IMR-90 (cell line): Measurements from ENCODE around the gene LEO1. TPM values are rescaled to one million over a fixed set of nuclear protein-coding genes. Genes with fewer than 3 reads are reported as not detected.

ENCODE experiments used
- ATAC-seq: fragments of 200-7000 bp; cut with Tn5 transposase; 2 replicates; pipeline ENCODE4 v1.9.1; 2020; ENCODE audit warnings: low read depth, mild to moderate bottlenecking, moderate library complexity
- BruUV-seq: library from RNA; stranded (reverse); fragments of 400-500 nt; replicated peaks from 2 replicates; lab custom pipeline; 2021; lab: Mats Ljungman, UMichigan
- CTCF ChIA-PET: fragments of 300-600 bp; formaldehyde crosslinking; extraction: SDS; loops from one replicate; lab custom pipeline; 2021; ENCODE audit warnings: antibody characterized with exemption; lab: Yijun Ruan, JAX
- POLR2A ChIA-PET: fragments of 300-600 bp; sonication (Branson Sonifier 250); formaldehyde crosslinking; loops from one replicate; lab custom pipeline; 2022; ENCODE audit warnings: antibody characterized with exemption; ENCODE audit not compliant: unreplicated experiment; lab: Charles Lee
- DNase-seq: peaks from one replicate; pipeline ENCODE4 v3.0.0; 2013
- H2AFZ ChIP-seq: replicated peaks from 2 replicates; pipeline ENCODE3; 2013; ENCODE audit warnings: low read length, mild to moderate bottlenecking; ENCODE audit not compliant: poor library complexity
- H2AK5ac ChIP-seq: 2 replicates; pipeline ENCODE4 v1.6.1; 2013; ENCODE audit warnings: low read depth, low read length, inconsistent platforms
- H2AK9ac ChIP-seq: replicated peaks from 2 replicates; pipeline ENCODE3; 2013; ENCODE audit warnings: mild to moderate bottlenecking, low read depth, low read length, moderate library complexity; ENCODE audit not compliant: poor library complexity
- H2BK120ac ChIP-seq: 2 replicates; pipeline ENCODE4 v1.6.1; 2013; ENCODE audit warnings: low read depth, low read length, inconsistent platforms
- H2BK15ac ChIP-seq: 3 replicates; pipeline ENCODE4 v1.6.1; 2013; ENCODE audit warnings: low read depth, low read length, inconsistent platforms
- H2BK20ac ChIP-seq: 2 replicates; pipeline ENCODE4 v1.6.1; 2013; ENCODE audit warnings: low read depth, mild to moderate bottlenecking, inconsistent platforms, low read length, moderate library complexity
- H2BK5ac ChIP-seq: 2 replicates; pipeline ENCODE4 v1.6.1; 2013; ENCODE audit warnings: mild to moderate bottlenecking, low read depth, low read length, inconsistent platforms; ENCODE audit not compliant: poor library complexity, severe bottlenecking
- H3K14ac ChIP-seq: replicated peaks from 2 replicates; pipeline ENCODE4 v1.6.1; 2013; ENCODE audit warnings: low read depth, low read length, inconsistent platforms
- H3K18ac ChIP-seq: 2 replicates; pipeline ENCODE4 v1.6.1; 2013; ENCODE audit warnings: low read depth, low read length, control low read depth
- H3K23ac ChIP-seq: 2 replicates; pipeline ENCODE4 v1.6.1; 2013; ENCODE audit warnings: low read depth, low read length, inconsistent platforms
- H3K27ac ChIP-seq: 2 replicates; pipeline ENCODE4 v1.5.1; 2013; ENCODE audit warnings: mild to moderate bottlenecking, control low read depth, low read length; ENCODE audit not compliant: insufficient read depth
- H3K27me3 ChIP-seq: 2 replicates; pipeline ENCODE4 v1.6.1; 2013; ENCODE audit warnings: low read length; ENCODE audit not compliant: control insufficient read depth, insufficient read depth
- H3K36me3 ChIP-seq: 2 replicates; pipeline ENCODE4 v1.6.1; 2013; ENCODE audit warnings: low read length, mixed read lengths; ENCODE audit not compliant: control insufficient read depth, insufficient read depth
- H3K4ac ChIP-seq: 2 replicates; pipeline ENCODE4 v1.6.1; 2013; ENCODE audit warnings: low read depth, low read length, inconsistent platforms
- H3K4me1 ChIP-seq: 2 replicates; pipeline ENCODE4 v1.6.1; 2013; ENCODE audit warnings: low read length, mixed read lengths; ENCODE audit not compliant: control insufficient read depth, insufficient read depth
- H3K4me2 ChIP-seq: 2 replicates; pipeline ENCODE4 v1.6.1; 2013; ENCODE audit warnings: low read depth, mild to moderate bottlenecking, control low read depth, low read length, moderate library complexity
- H3K4me3 ChIP-seq: 2 replicates; pipeline ENCODE4 v1.5.1; 2013; ENCODE audit warnings: low read depth, mild to moderate bottlenecking, control low read depth, low read length, moderate library complexity; ENCODE audit not compliant: insufficient read depth
- H3K56ac ChIP-seq: 2 replicates; pipeline ENCODE4 v1.6.1; 2013; ENCODE audit warnings: low read length, inconsistent platforms; ENCODE audit not compliant: insufficient read depth; ENCODE audit errors: extremely low read depth
- H3K79me1 ChIP-seq, 2 experiments: 2 replicates each; pipeline ENCODE4 v1.6.1; 2013; ENCODE audit warnings: low read length in 2 of 2, inconsistent platforms in 1 of 2, low read depth in 1 of 2
- H3K9ac ChIP-seq: 2 replicates; pipeline ENCODE4 v1.6.1; 2013; ENCODE audit warnings: low read depth, low read length, control low read depth
- H3K9me1 ChIP-seq: 2 replicates; pipeline ENCODE4 v1.6.1; 2013; ENCODE audit warnings: low read length, inconsistent platforms; ENCODE audit not compliant: insufficient read depth
- H3K9me3 ChIP-seq: 2 replicates; pipeline ENCODE4 v1.6.1; 2013; ENCODE audit warnings: low read length; ENCODE audit not compliant: control insufficient read depth, insufficient read depth
- H4K20me1 ChIP-seq: 2 replicates; pipeline ENCODE4 v1.6.1; 2013; ENCODE audit warnings: low read length, inconsistent platforms; ENCODE audit not compliant: insufficient read depth
- H4K5ac ChIP-seq: 2 replicates; pipeline ENCODE4 v1.6.1; 2013; ENCODE audit warnings: mild to moderate bottlenecking, low read depth, low read length, control low read depth
- H4K8ac ChIP-seq, 2 experiments: 2 replicates each; pipeline ENCODE4 v1.6.1; 2013; ENCODE audit warnings: low read depth in 2 of 2, low read length in 2 of 2, control low read depth in 1 of 2, inconsistent platforms in 1 of 2
- H4K91ac ChIP-seq: 2 replicates; pipeline ENCODE4 v1.6.1; 2013; ENCODE audit warnings: low read depth, low read length, inconsistent platforms; ENCODE audit not compliant: insufficient read depth
- BHLHE40 ChIP-seq: fragments of 150-350 bp; IDR thresholded peaks from 2 replicates; pipeline ENCODE4 v1.6.1; 2016; ENCODE audit warnings: mild to moderate bottlenecking, low read depth, low read length
- CEBPB ChIP-seq: IDR thresholded peaks from 2 replicates; pipeline ENCODE4 v1.6.1; 2012; ENCODE audit warnings: low read depth, low read length, improper control_type of control experiment
- CHD1 ChIP-seq: IDR thresholded peaks from 2 replicates; pipeline ENCODE4 v1.6.1; 2012; ENCODE audit warnings: low read depth, low read length, improper control_type of control experiment
- FOS ChIP-seq: fragments of 150-350 bp; IDR thresholded peaks from 2 replicates; pipeline ENCODE4 v1.6.1; 2016; ENCODE audit warnings: low read depth, low read length
- MAFK ChIP-seq: IDR thresholded peaks from 2 replicates; pipeline ENCODE4 v1.6.1; 2012; ENCODE audit warnings: low read depth, low read length, improper control_type of control experiment
- MAZ ChIP-seq: IDR thresholded peaks from 2 replicates; pipeline ENCODE4 v1.6.1; 2012; ENCODE audit warnings: low read depth, mild to moderate bottlenecking, low read length, improper control_type of control experiment, moderate library complexity, borderline replicate concordance
- MXI1 ChIP-seq: IDR thresholded peaks from 2 replicates; pipeline ENCODE4 v1.6.1; 2012; ENCODE audit warnings: low read depth, mild to moderate bottlenecking, low read length, moderate library complexity, borderline replicate concordance
- NFE2L2 ChIP-seq: fragments of 150-350 bp; IDR thresholded peaks from 2 replicates; pipeline ENCODE4 v1.6.1; 2016; ENCODE audit warnings: low read depth, mild to moderate bottlenecking, low read length
- POLR2A ChIP-seq: IDR thresholded peaks from 2 replicates; pipeline ENCODE4 v1.6.1; 2012; ENCODE audit warnings: mild to moderate bottlenecking, low read depth, low read length
- RAD21 ChIP-seq: IDR thresholded peaks from 2 replicates; pipeline ENCODE4 v1.6.1; 2012; ENCODE audit warnings: low read length, improper control_type of control experiment
- RCOR1 ChIP-seq: IDR thresholded peaks from 2 replicates; pipeline ENCODE4 v1.6.1; 2012; ENCODE audit warnings: mild to moderate bottlenecking, low read length, improper control_type of control experiment; ENCODE audit not compliant: insufficient replicate concordance
- RFX5 ChIP-seq: IDR thresholded peaks from 2 replicates; pipeline ENCODE4 v1.8.0; 2012; ENCODE audit warnings: low read depth, mild to moderate bottlenecking, low read length, moderate library complexity
- SMC3 ChIP-seq: fragments of 150-350 bp; IDR thresholded peaks from 2 replicates; pipeline ENCODE4 v1.6.1; 2016; ENCODE audit warnings: low read depth, mild to moderate bottlenecking, antibody characterized with exemption, low read length, moderate library complexity
- WGBS, 2 experiments: methylation state at CpG; one replicate each; pipeline versions ENCODE4 v1.1.5 to v1.1.7; 2013; ENCODE audit warnings: missing lambda C conversion rate in 2 of 2; ENCODE audit not compliant: insufficient read length in 1 of 2; ENCODE audit errors: extremely low coverage in 2 of 2; 5-methylcytosine and 5-hydroxymethylcytosine counted together
- dilution Hi-C: fragments of 300-500 bp; cut with HindIII; formaldehyde crosslinking; loops from one replicate; pipeline ENCODE4 v1.14.3; 2018; ENCODE audit warnings: low sequenced_read_pairs; ENCODE audit not compliant: unreplicated experiment
- in situ Hi-C: fragments of 300-500 bp; cut with MboI; formaldehyde crosslinking; loops from 3 replicates; pipeline ENCODE4 v1.14.3; 2019; ENCODE audit warnings: low sequenced_read_pairs, inconsistent platforms, mixed read lengths
- intact Hi-C: fragments of 100-400 bp; cut with micrococcal nuclease; formaldehyde crosslinking; loops from 2 replicates; pipeline ENCODE4 v1.10.0; 2022
- polyA plus RNA-seq, 3 experiments: library from polyadenylated mRNA; depleted of rRNA; stranded (reverse); fragments of >200 nt; gene quantifications; 2 replicates each; pipeline ENCODE4 v1.2.3, GENCODE V29; 2012; ENCODE audit warnings: low replicate concordance in 1 of 3
- total RNA-seq: library from RNA; depleted of rRNA; stranded (reverse); fragments of >200 nt; gene quantifications from 2 replicates; pipeline ENCODE4 v1.2.3, GENCODE V29; 2012
- TF ChIP-seq, protein P1 (sequence below): fragments of 150-350 bp; IDR thresholded peaks from 2 replicates; pipeline ENCODE4 v1.6.1; 2017; ENCODE audit warnings: mild to moderate bottlenecking, antibody characterized with exemption, low read length, low read depth
- TF ChIP-seq, protein P2 (sequence below): fragments of 150-350 bp; IDR thresholded peaks from 2 replicates; pipeline ENCODE4 v1.6.1; 2016; ENCODE audit warnings: low read depth, mild to moderate bottlenecking, low read length, moderate library complexity, borderline replicate concordance
- TF ChIP-seq, protein P3 (sequence below): conservative IDR thresholded peaks from 2 replicates; pipeline ENCODE4 v1.5.1; 2012; ENCODE audit warnings: mild to moderate bottlenecking, low read depth, low read length, improper control_type of control experiment

The LEO1 gene
- total and polyA plus RNA-seq, 2 of the 4 experiments (the other 2 are of a cell fraction), result 9.0 to 11.5 TPM

DNA sequence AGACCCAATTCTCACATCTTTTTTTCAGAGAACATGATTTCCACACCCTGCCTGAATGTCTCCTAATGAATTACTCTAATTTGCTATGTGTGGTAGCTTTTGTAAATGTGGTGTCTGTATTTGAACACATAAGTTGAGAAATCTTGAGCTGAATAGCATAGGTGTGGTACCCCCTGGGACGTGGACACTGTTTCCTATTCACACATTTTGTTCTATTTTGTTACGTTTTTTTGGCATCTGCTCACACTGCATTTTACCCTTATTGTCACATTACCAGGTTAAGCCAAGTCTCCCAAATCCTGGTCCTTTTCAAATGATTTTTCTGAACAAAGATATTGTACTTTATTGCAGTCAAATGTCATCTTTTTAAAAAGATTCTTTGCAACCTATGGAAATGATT is 40.6 kb upstream of the LEO1 start:
- Histone ChIP-seq H3K27ac (no peak overlapping the region), H3K27me3 (no peaks in the 10 kb centered on the region), H3K56ac (no peak overlapping the region), H3K23ac (no peak overlapping the region), H3K14ac (peak overlapping the region; percentile 46; the same call in 1 of the 2 replicates), H4K5ac (no peak overlapping the region), H2AK5ac (peak overlapping the region; percentile 43; the same call in 1 of the 2 replicates), H4K91ac (no peak overlapping the region), H3K4ac (peak overlapping the region; percentile 13; the same call in 1 of the 2 replicates), H4K20me1 (no peaks in the 10 kb centered on the region), H3K79me1 (0 out of 4 replicates have a peak, but pooled peaks cover 3% of the 10 kb centered on the region in 2 experiments), H2BK120ac (no peak overlapping the region), H2BK15ac (peak overlapping the region; percentile 88), H2BK5ac (no peak overlapping the region), H3K18ac (peak overlapping the region; percentile 26; the same call in 1 of the 2 replicates), H2BK20ac (no peak overlapping the region), H3K4me1 (peaks cover 5% of the 10 kb centered on the region; the same call in 1 of the 2 replicates), H3K4me3 (no peak overlapping the region), H3K9me3 (no peaks in the 10 kb centered on the region), H4K8ac (no peak overlapping the region), H3K36me3 (no peaks in the 10 kb centered on the region), H2AK9ac (no peak overlapping the region), H3K4me2 (no peak overlapping the region), H2AFZ (no peak overlapping the region), H3K9ac (no peak overlapping the region), H3K9me1 (peaks cover 5% of the 10 kb centered on the region)
- POLR2A ChIA-PET, result no interaction called here
- WGBS, 2 experiments, result 40% methylated on average over 1 of the region's 2 CpGs; no CpG with 5 or more reads in 1 of the 2 experiments
- no peak for TF ChIP-seq RCOR1
- no peak for TF ChIP-seq MAZ
- TF ChIP-seq CHD1, result no peak
- no peak for TF ChIP-seq RFX5
- TF ChIP-seq SMC3, result no peak
- TF ChIP-seq, protein P1, sequence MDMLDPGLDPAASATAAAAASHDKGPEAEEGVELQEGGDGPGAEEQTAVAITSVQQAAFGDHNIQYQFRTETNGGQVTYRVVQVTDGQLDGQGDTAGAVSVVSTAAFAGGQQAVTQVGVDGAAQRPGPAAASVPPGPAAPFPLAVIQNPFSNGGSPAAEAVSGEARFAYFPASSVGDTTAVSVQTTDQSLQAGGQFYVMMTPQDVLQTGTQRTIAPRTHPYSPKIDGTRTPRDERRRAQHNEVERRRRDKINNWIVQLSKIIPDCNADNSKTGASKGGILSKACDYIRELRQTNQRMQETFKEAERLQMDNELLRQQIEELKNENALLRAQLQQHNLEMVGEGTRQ, result no peak
- TF ChIP-seq, protein P2, sequence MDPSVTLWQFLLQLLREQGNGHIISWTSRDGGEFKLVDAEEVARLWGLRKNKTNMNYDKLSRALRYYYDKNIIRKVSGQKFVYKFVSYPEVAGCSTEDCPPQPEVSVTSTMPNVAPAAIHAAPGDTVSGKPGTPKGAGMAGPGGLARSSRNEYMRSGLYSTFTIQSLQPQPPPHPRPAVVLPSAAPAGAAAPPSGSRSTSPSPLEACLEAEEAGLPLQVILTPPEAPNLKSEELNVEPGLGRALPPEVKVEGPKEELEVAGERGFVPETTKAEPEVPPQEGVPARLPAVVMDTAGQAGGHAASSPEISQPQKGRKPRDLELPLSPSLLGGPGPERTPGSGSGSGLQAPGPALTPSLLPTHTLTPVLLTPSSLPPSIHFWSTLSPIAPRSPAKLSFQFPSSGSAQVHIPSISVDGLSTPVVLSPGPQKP, result no peak
- TF ChIP-seq FOS, result no peak
- TF ChIP-seq NFE2L2, result no peak
- TF ChIP-seq POLR2A, result no peak
- TF ChIP-seq CEBPB, result no peak
- no peak for TF ChIP-seq MXI1
- TF ChIP-seq RAD21, result no peak
- TF ChIP-seq, protein P3, sequence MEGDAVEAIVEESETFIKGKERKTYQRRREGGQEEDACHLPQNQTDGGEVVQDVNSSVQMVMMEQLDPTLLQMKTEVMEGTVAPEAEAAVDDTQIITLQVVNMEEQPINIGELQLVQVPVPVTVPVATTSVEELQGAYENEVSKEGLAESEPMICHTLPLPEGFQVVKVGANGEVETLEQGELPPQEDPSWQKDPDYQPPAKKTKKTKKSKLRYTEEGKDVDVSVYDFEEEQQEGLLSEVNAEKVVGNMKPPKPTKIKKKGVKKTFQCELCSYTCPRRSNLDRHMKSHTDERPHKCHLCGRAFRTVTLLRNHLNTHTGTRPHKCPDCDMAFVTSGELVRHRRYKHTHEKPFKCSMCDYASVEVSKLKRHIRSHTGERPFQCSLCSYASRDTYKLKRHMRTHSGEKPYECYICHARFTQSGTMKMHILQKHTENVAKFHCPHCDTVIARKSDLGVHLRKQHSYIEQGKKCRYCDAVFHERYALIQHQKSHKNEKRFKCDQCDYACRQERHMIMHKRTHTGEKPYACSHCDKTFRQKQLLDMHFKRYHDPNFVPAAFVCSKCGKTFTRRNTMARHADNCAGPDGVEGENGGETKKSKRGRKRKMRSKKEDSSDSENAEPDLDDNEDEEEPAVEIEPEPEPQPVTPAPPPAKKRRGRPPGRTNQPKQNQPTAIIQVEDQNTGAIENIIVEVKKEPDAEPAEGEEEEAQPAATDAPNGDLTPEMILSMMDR, result no peak
- TF ChIP-seq MAFK, result no peak
- no peak for TF ChIP-seq BHLHE40
- intact Hi-C loops, result no loop called here
- in situ Hi-C loops, result loop anchor here (25.0 kb wide), 1 partner anchor 650 kb away; no protein-coding TSS in a partner anchor
- dilution Hi-C loops, result no loop called here
- DNase-seq, result no peak
- CTCF ChIA-PET, result no interaction called here
- no peak for ATAC-seq
- BruUV-seq, result no TSS peak
